Natural killer cell (primary cell): ENCODE measurements around the gene ZAP70. TPM values are rescaled to one million over a fixed set of nuclear protein-coding genes. Genes with fewer than 3 reads are reported as not detected.

Source experiments
- ATAC-seq, 3 donors: fragments of 150-1000 bp in 2 of 3; fragments of 200-7000 bp in 1 of 3; cut with Tn5 transposase; 1 replicate in 1 of 3; 2 replicates in 2 of 3; pipeline ENCODE4 v1.10.0; 2021; ENCODE audit warnings: mild to moderate bottlenecking in 2 of 3, moderate library complexity in 2 of 3
- DNase-seq, 2 donors: peaks; one replicate each; pipeline versions ENCODE4 v3.0.0 to v3.0.0-alpha.2; 2013 to 2021; ENCODE audit warnings: mixed read lengths in 1 of 2
- H3K27ac ChIP-seq: one replicate; pipeline ENCODE4 v1.5.1; 2013; ENCODE audit warnings: mild to moderate bottlenecking, low read length
- H3K27me3 ChIP-seq: one replicate; pipeline ENCODE4 v1.6.1; 2013; ENCODE audit warnings: low read length; ENCODE audit not compliant: control insufficient read depth, insufficient read depth
- H3K36me3 ChIP-seq: one replicate; pipeline ENCODE4 v1.6.1; 2013; ENCODE audit warnings: low read length; ENCODE audit not compliant: control insufficient read depth, insufficient read depth
- H3K4me1 ChIP-seq: one replicate; pipeline ENCODE4 v1.6.1; 2013; ENCODE audit warnings: low read length; ENCODE audit not compliant: control insufficient read depth, insufficient read depth
- H3K4me3 ChIP-seq: one replicate; pipeline ENCODE4 v1.5.1; 2013; ENCODE audit warnings: low read length
- H3K9me3 ChIP-seq: one replicate; pipeline ENCODE4 v1.6.1; 2013; ENCODE audit warnings: low read length; ENCODE audit not compliant: control insufficient read depth, insufficient read depth
- H3K27ac Mint-ChIP-seq, 2 donors: one replicate each; pipeline ENCODE4 v1.8.0; 2022; ENCODE audit warnings: mild to moderate bottlenecking in 2 of 2, mixed read lengths in 2 of 2, moderate library complexity in 1 of 2
- H3K27me3 Mint-ChIP-seq, 2 donors: one replicate each; pipeline ENCODE4 v1.8.0; 2022; ENCODE audit warnings: low read depth in 2 of 2, mixed read lengths in 2 of 2
- H3K36me3 Mint-ChIP-seq: one replicate; pipeline ENCODE4 v1.8.0; 2022; ENCODE audit warnings: mixed read lengths
- H3K4me1 Mint-ChIP-seq, 2 donors: one replicate each; pipeline ENCODE4 v1.8.0; 2022; ENCODE audit warnings: mixed read lengths in 2 of 2
- H3K4me3 Mint-ChIP-seq: one replicate; pipeline ENCODE4 v1.8.0; 2022; ENCODE audit warnings: mild to moderate bottlenecking, moderate library complexity, mixed read lengths
- H3K9me3 Mint-ChIP-seq, 2 donors: one replicate each; pipeline ENCODE4 v1.8.0; 2022; ENCODE audit warnings: mixed read lengths in 2 of 2
- CTCF ChIP-seq: fragments of 200-600 bp; IDR thresholded peaks from one replicate; pipeline ENCODE4 v1.8.0; 2022; ENCODE audit warnings: antibody characterized with exemption
- WGBS: methylation state at CpG from one replicate; pipeline ENCODE4 v1.1.7; 2013; ENCODE audit warnings: missing lambda C conversion rate; ENCODE audit not compliant: insufficient coverage; 5-methylcytosine and 5-hydroxymethylcytosine counted together
- intact Hi-C: fragments of 100-400 bp; cut with micrococcal nuclease; formaldehyde crosslinking; loops from one replicate; pipeline ENCODE4 v1.14.2; 2022
- total RNA-seq, 4 donors: library from RNA; stranded (reverse); fragments of 120-200 nt in 1 of 4; gene quantifications; one replicate each; pipeline versions ENCODE4 v1.2.3 to v1.2.4, GENCODE V29; 2013 to 2022

ZAP70 gene
- total RNA-seq, 3 donors from 2014 or later (not counting 1 experiment from before 2014, with no cell fraction given) = 883 to 1,008 (median 954) TPM

- Mint-ChIP-seq H3K4me3 (no peak overlapping the region), H3K9me3 (no peaks in the 10 kb centered on the region), H3K27ac (no peak overlapping the region), H3K36me3 (no peaks in the 10 kb centered on the region), H3K27me3 (no peaks in the 10 kb centered on the region), H3K4me1 (peaks cover 14 to 21% of the 10 kb centered on the region in 2 donors)
- no peak for TF ChIP-seq CTCF
- Histone ChIP-seq H3K36me3 (no peaks in the 10 kb centered on the region), H3K4me1 (peaks cover 22% of the 10 kb centered on the region), H3K4me3 (no peak overlapping the region), H3K9me3 (no peaks in the 10 kb centered on the region), H3K27ac (no peak overlapping the region), H3K27me3 (no peaks in the 10 kb centered on the region)
- no peak for ATAC-seq
- DNase-seq = no peak
- intact Hi-C loops = no loop called here
- 86% methylated on average over 9 of the region's 11 CpGs for WGBS
Measured at GRCh38 chr2:97706708-97707345, 6.5 kb upstream of the ZAP70 start.

- WGBS = 88% methylated on average over 11 of the region's 11 CpGs
- Mint-ChIP-seq H3K27me3 (no peaks in the 10 kb centered on the region), H3K27ac (no peak overlapping the region), H3K4me1 (peaks cover 20 to 28% of the 10 kb centered on the region in 2 donors), H3K4me3 (no peak overlapping the region), H3K36me3 (no peaks in the 10 kb centered on the region), H3K9me3 (no peaks in the 10 kb centered on the region)
- no peak overlapping the region for H3K27ac ChIP-seq
- no peaks in the 10 kb centered on the region for H3K27me3 ChIP-seq
- no peaks in the 10 kb centered on the region for H3K9me3 ChIP-seq
- DNase-seq = no peak
- no peak for TF ChIP-seq CTCF
- no peaks in the 10 kb centered on the region for H3K36me3 ChIP-seq
- no peak for ATAC-seq
- H3K4me1 ChIP-seq = peaks cover 29% of the 10 kb centered on the region
- no peak overlapping the region for H3K4me3 ChIP-seq
- intact Hi-C loops = no loop called here
Measured at GRCh38 chr2:97707362-97708047, 5.9 kb upstream of the ZAP70 start.

- no peak for TF ChIP-seq CTCF
- Histone ChIP-seq H3K4me1 (peaks cover 34% of the 10 kb centered on the region), H3K36me3 (no peaks in the 10 kb centered on the region), H3K4me3 (no peak overlapping the region), H3K27me3 (no peaks in the 10 kb centered on the region), H3K9me3 (no peaks in the 10 kb centered on the region), H3K27ac (no peak overlapping the region)
- no peaks in the 10 kb centered on the region for H3K36me3 Mint-ChIP-seq
- H3K4me3 Mint-ChIP-seq = no peak overlapping the region
- H3K9me3 Mint-ChIP-seq = no peaks in the 10 kb centered on the region
- intact Hi-C loops = no loop called here
- H3K4me1 Mint-ChIP-seq = peaks cover 22 to 33% of the 10 kb centered on the region in 2 donors
- DNase-seq (no peak), ATAC-seq (no peak)
- no peak overlapping the region for H3K27ac Mint-ChIP-seq
- WGBS = 59% methylated on average over 4 of the region's 4 CpGs
- no peaks in the 10 kb centered on the region for H3K27me3 Mint-ChIP-seq
Measured at GRCh38 chr2:97708048-97708380, 5.4 kb upstream of the ZAP70 start.
